H1 (cell line): ENCODE measurements around the gene ANXA9. TPM values are rescaled to one million over a fixed set of nuclear protein-coding genes. Genes with fewer than 3 reads are reported as not detected.

Experiments used
- RFX5 ChIP-seq: IDR thresholded peaks from 2 replicates; pipeline ENCODE4 v1.6.1; 2011; ENCODE audit warnings: low read depth, low read length, improper control_type of control experiment, borderline replicate concordance
- SIX5 ChIP-seq: IDR thresholded peaks from 2 replicates; pipeline ENCODE4 v1.6.1; 2011; ENCODE audit warnings: mild to moderate bottlenecking, low read depth, low read length
- TEAD4 ChIP-seq: IDR thresholded peaks from 2 replicates; pipeline ENCODE4 v1.6.1; 2012; ENCODE audit warnings: low read depth, low read length, inconsistent platforms, mixed read lengths
- polyA plus RNA-seq, 7 experiments: library from polyadenylated mRNA; depleted of rRNA in 3 of 7; stranded (reverse) in 5 of 7; unstranded in 2 of 7; fragments of >200 nt in 5 of 7; fragments of 200-250 nt in 2 of 7; gene quantifications; 1 replicate in 5 of 7; 2 replicates in 1 of 7; 4 replicates in 1 of 7; pipeline versions ENCODE4 v1.2.1 to v1.2.3, GENCODE V29; 2011 to 2013; ENCODE audit warnings: missing spikeins in 2 of 7, mixed read lengths in 2 of 7
- total RNA-seq: library from RNA; stranded (reverse); fragmentation: NEBNext Ultra II Directional; extraction: Animal tissue kit (Norgen Biotek cat#: 25700); gene quantifications from 2 replicates; pipeline ENCODE4 v1.2.1, GENCODE V29; 2021

Gene ANXA9
- total and polyA plus RNA-seq, 2 of the 8 experiments (the other 6 are each of a cell fraction or from before 2014, with no cell fraction given): 1.8 to 3.5 TPM

GRCh38 chr1:150976401-150976821 is 5.7 kb upstream of the ANXA9 start (continued):
- no peak for TF ChIP-seq TEAD4
- TF ChIP-seq RFX5: no peak
- TF ChIP-seq SIX5: no peak
